Astrocyte of the spinal cord (primary cell): ENCODE data around the gene MROH2B.

Source experiments
- DNase-seq: peaks from one replicate; pipeline ENCODE4 v3.0.0; 2011; ENCODE audit warnings: low read depth, low spot score
- H3K4me3 ChIP-seq: 2 replicates; pipeline ENCODE4 v1.5.1; 2011; ENCODE audit warnings: low read depth, mild to moderate bottlenecking, low read length, moderate library complexity
- in situ Hi-C: cut with HindIII; loops from 2 replicates; pipeline ENCODE4 v1.10.0; 2017; ENCODE audit warnings: low sequenced_read_pairs
- TF ChIP-seq, protein P1 (sequence below): IDR thresholded peaks from 2 replicates; pipeline ENCODE4 v1.5.1; 2012; ENCODE audit warnings: low read depth, mild to moderate bottlenecking, low read length, inconsistent platforms

The MROH2B gene

GRCh38 chr5:41102341-41102740 is 31.2 kb upstream of the MROH2B start:
- no peak overlapping the region for H3K4me3 ChIP-seq
- TF ChIP-seq, protein P1, sequence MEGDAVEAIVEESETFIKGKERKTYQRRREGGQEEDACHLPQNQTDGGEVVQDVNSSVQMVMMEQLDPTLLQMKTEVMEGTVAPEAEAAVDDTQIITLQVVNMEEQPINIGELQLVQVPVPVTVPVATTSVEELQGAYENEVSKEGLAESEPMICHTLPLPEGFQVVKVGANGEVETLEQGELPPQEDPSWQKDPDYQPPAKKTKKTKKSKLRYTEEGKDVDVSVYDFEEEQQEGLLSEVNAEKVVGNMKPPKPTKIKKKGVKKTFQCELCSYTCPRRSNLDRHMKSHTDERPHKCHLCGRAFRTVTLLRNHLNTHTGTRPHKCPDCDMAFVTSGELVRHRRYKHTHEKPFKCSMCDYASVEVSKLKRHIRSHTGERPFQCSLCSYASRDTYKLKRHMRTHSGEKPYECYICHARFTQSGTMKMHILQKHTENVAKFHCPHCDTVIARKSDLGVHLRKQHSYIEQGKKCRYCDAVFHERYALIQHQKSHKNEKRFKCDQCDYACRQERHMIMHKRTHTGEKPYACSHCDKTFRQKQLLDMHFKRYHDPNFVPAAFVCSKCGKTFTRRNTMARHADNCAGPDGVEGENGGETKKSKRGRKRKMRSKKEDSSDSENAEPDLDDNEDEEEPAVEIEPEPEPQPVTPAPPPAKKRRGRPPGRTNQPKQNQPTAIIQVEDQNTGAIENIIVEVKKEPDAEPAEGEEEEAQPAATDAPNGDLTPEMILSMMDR, result no peak
- no peak for DNase-seq
- in situ Hi-C loops, result no loop called here

DNA sequence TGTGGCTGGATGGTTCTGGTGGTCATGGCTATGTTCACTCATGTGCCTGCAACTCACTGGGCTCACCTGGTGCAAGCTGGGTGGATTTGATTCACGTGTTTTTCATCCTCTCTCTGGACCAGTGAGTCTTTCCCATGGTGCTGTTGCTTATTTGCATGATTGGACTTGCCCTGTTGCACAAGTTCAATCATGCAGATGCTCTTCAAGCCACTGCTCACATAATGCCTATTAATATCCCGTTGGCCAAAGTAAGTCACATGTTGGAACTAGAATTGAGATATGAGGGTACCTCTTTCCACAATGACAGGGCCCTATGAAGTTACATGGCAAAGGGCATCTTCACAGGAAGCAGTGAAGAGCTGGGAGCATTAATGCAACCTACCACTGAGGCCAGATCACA is 26.5 kb upstream of the MROH2B start:
- H3K4me3 ChIP-seq, result no peak overlapping the region
- DNase-seq, result no peak
- TF ChIP-seq, protein P1, result no peak
- in situ Hi-C loops, result no loop called here

- H3K4me3 ChIP-seq, result no peak overlapping the region
- TF ChIP-seq, protein P1, result no peak
- DNase-seq, result no peak
- in situ Hi-C loops, result no loop called here
Observed at GRCh38 chr5:41095324-41096101, 24.4 kb upstream of the MROH2B start.

- TF ChIP-seq, protein P1, result no peak
- in situ Hi-C loops, result no loop called here
- H3K4me3 ChIP-seq, result no peak overlapping the region
- DNase-seq, result no peak
Observed at GRCh38 chr5:41094871-41095270, 23.7 kb upstream of the MROH2B start.

DNA sequence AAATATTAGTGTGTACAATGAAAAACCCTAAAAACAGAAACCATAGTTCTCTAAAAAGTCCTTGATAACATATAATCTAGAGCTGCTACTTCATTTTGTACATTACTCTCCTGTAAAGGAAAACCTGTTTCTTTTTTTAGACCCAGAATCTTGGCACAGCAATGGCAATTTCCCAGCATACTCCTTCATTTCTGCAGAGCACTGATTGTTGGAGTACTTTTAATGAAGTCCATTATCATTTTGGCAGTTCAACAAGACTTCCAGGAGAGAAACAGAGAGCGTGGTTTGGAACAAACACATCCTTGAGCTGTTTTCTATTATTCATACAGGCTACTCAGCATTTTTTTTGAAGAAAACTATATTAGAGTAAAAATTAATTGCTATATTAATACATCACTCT is 22.7 kb upstream of the MROH2B start:
- in situ Hi-C loops, result no loop called here

DNA sequence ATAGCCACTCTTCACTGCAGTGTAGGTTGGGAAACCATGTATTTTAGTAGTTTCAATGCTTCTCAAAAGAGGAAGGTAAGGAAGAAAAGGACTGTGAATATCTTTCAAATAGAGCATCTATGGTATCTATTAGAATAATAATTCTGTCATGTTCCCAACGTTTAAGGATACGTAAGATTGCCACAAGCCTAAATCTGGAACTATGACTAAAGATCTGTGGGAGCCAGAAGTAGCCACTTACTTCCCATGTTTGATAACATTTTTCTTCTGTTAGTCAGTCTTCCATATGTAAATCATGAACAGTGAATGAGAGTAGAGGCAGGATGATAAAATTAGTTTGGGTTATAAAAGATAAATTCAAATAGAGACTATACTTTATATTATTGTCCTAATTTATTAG is 16.3 kb upstream of the MROH2B start:
- DNase-seq, result peak; percentile 52
- in situ Hi-C loops, result no loop called here

More for the DNA sequence above, 22.7 kb upstream of the MROH2B start:
- no peak for DNase-seq
- no peak overlapping the region for H3K4me3 ChIP-seq
- TF ChIP-seq, protein P1, result no peak

More for the DNA sequence above, 16.3 kb upstream of the MROH2B start:
- TF ChIP-seq, protein P1, result no peak
- no peak overlapping the region for H3K4me3 ChIP-seq
